CD14-positive monocyte (primary cell): ENCODE measurements around the gene TUBB4B. TPM values are rescaled to one million over a fixed set of nuclear protein-coding genes. Genes with fewer than 3 reads are reported as not detected.

Source experiments
- DNase-seq, 3 donors: peaks; one replicate each; pipeline ENCODE4 v3.0.0-alpha.2; 2011 to 2022
- H2AFZ ChIP-seq: 2 replicates; pipeline ENCODE4 v1.6.0; 2012; ENCODE audit warnings: mild to moderate bottlenecking, low read depth, low read length, inconsistent platforms; ENCODE audit not compliant: insufficient read depth, poor library complexity, severe bottlenecking
- H3K27ac ChIP-seq, 2 donors: 1 replicate in 1 of 2; 2 replicates in 1 of 2; pipeline ENCODE4 v1.5.1; 2012 to 2013; ENCODE audit warnings: low read length in 2 of 2, control low read depth in 1 of 2, inconsistent platforms in 1 of 2, low read depth in 1 of 2, mild to moderate bottlenecking in 1 of 2
- H3K27me3 ChIP-seq, 2 donors: one replicate each; pipeline versions ENCODE4 v1.6.0 to v1.6.1; 2011 to 2013; ENCODE audit warnings: low read length in 2 of 2; ENCODE audit not compliant: control insufficient read depth in 2 of 2, insufficient read depth in 2 of 2
- H3K36me3 ChIP-seq, 2 donors: replicated peaks in 1 of 2; 1 replicate in 1 of 2; 2 replicates in 1 of 2; pipeline versions ENCODE4 v1.5.1 to v1.6.1; 2012 to 2013; ENCODE audit warnings: low read length in 2 of 2, control low read depth in 1 of 2, inconsistent platforms in 1 of 2, mild to moderate bottlenecking in 1 of 2; ENCODE audit not compliant: insufficient read depth in 2 of 2, control insufficient read depth in 1 of 2
- H3K4me1 ChIP-seq, 2 donors: 1 replicate in 1 of 2; 2 replicates in 1 of 2; pipeline versions ENCODE4 v1.5.1 to v1.6.1; 2012 to 2013; ENCODE audit warnings: low read length in 2 of 2, control low read depth in 1 of 2, inconsistent platforms in 1 of 2, mild to moderate bottlenecking in 1 of 2, moderate library complexity in 1 of 2; ENCODE audit not compliant: insufficient read depth in 2 of 2, control insufficient read depth in 1 of 2
- H3K4me2 ChIP-seq: replicated peaks from 2 replicates; pipeline ENCODE3; 2012; ENCODE audit warnings: low read length, moderate library complexity, mild to moderate bottlenecking; ENCODE audit not compliant: poor library complexity, severe bottlenecking; ENCODE audit errors: extremely low read depth
- H3K4me3 ChIP-seq, 3 experiments: fragments of 200-600 bp in 1 of 3; sonication (generic) in 1 of 3; replicated peaks in 1 of 3; 1 replicate in 2 of 3; 2 replicates in 1 of 3; pipeline ENCODE4 v1.5.1; 2011 to 2013; ENCODE audit warnings: low read length in 3 of 3, mild to moderate bottlenecking in 3 of 3, control low read depth in 2 of 3, low read depth in 2 of 3, inconsistent platforms in 1 of 3, moderate library complexity in 1 of 3
- H3K79me2 ChIP-seq: 2 replicates; pipeline ENCODE4 v1.6.0; 2012; ENCODE audit warnings: mild to moderate bottlenecking, control low read depth, inconsistent platforms, low read length, moderate library complexity; ENCODE audit not compliant: insufficient read depth
- H3K9ac ChIP-seq: 2 replicates; pipeline ENCODE4 v1.6.0; 2017; ENCODE audit warnings: low read length, mild to moderate bottlenecking; ENCODE audit not compliant: insufficient read depth, poor library complexity, severe bottlenecking
- H3K9me3 ChIP-seq, 2 donors: replicated peaks in 1 of 2; 1 replicate in 1 of 2; 2 replicates in 1 of 2; pipeline versions ENCODE4 v1.5.1 to v1.6.1; 2012 to 2013; ENCODE audit warnings: low read length in 2 of 2, control low read depth in 1 of 2; ENCODE audit not compliant: control insufficient read depth in 1 of 2, insufficient read depth in 1 of 2
- H4K20me1 ChIP-seq: 2 replicates; pipeline ENCODE4 v1.6.0; 2012; ENCODE audit warnings: mild to moderate bottlenecking, low read length, control low read depth, moderate library complexity; ENCODE audit not compliant: insufficient read depth
- H3K27ac Mint-ChIP-seq, 7 donors: one replicate each; pipeline ENCODE4 v1.8.0; 2020; ENCODE audit warnings: mild to moderate bottlenecking in 7 of 7, mixed read lengths in 7 of 7, moderate library complexity in 6 of 7, inconsistent platforms in 2 of 7
- H3K27me3 Mint-ChIP-seq, 3 donors: one replicate each; pipeline ENCODE4 v1.8.0; 2021 to 2022; ENCODE audit warnings: low read depth in 3 of 3, mild to moderate bottlenecking in 3 of 3, mixed read lengths in 3 of 3, moderate library complexity in 3 of 3, inconsistent platforms in 1 of 3
- H3K36me3 Mint-ChIP-seq, 2 donors: one replicate each; pipeline ENCODE4 v1.8.0; 2020; ENCODE audit warnings: mixed read lengths in 2 of 2, inconsistent platforms in 1 of 2, mild to moderate bottlenecking in 1 of 2
- H3K4me1 Mint-ChIP-seq: one replicate; pipeline ENCODE4 v1.8.0; 2020; ENCODE audit warnings: mild to moderate bottlenecking, mixed read lengths
- H3K4me3 Mint-ChIP-seq, 2 donors: one replicate each; pipeline ENCODE4 v1.8.0; 2020; ENCODE audit warnings: mild to moderate bottlenecking in 2 of 2, mixed read lengths in 2 of 2, moderate library complexity in 1 of 2
- H3K9me3 Mint-ChIP-seq, 7 donors: one replicate each; pipeline ENCODE4 v1.8.0; 2020 to 2022; ENCODE audit warnings: mixed read lengths in 7 of 7, mild to moderate bottlenecking in 6 of 7, moderate library complexity in 6 of 7, inconsistent platforms in 2 of 7
- WGBS: methylation state at CpG from one replicate; pipeline ENCODE4 v1.1.5; 2013; ENCODE audit warnings: missing lambda C conversion rate; ENCODE audit not compliant: insufficient coverage; 5-methylcytosine and 5-hydroxymethylcytosine counted together
- intact Hi-C, 2 donors: fragments of 100-400 bp; cut with micrococcal nuclease; formaldehyde crosslinking; loops; one replicate each; pipeline versions ENCODE4 v1.15.0 to v1.15.1; 2023
- polyA plus RNA-seq, 3 donors: library from polyadenylated mRNA; depleted of rRNA in 1 of 3; unstranded in 2 of 3; stranded (reverse) in 1 of 3; fragments of 300-500 nt in 2 of 3; fragments of >200 nt in 1 of 3; fragmentation: Illumina TruSeq in 2 of 3; gene quantifications; 1 replicate in 2 of 3; 2 replicates in 1 of 3; pipeline ENCODE4 v1.2.3, GENCODE V29; 2012 to 2021
- TF ChIP-seq, protein P1 (sequence below): fragments of 200-600 bp; IDR thresholded peaks from one replicate; pipeline ENCODE4 v1.8.0; 2022; ENCODE audit warnings: antibody characterized with exemption, mild to moderate bottlenecking

The TUBB4B gene
- polyA plus RNA-seq, 3 donors: 58.1 to 284 (median 70.8) TPM

DNA sequence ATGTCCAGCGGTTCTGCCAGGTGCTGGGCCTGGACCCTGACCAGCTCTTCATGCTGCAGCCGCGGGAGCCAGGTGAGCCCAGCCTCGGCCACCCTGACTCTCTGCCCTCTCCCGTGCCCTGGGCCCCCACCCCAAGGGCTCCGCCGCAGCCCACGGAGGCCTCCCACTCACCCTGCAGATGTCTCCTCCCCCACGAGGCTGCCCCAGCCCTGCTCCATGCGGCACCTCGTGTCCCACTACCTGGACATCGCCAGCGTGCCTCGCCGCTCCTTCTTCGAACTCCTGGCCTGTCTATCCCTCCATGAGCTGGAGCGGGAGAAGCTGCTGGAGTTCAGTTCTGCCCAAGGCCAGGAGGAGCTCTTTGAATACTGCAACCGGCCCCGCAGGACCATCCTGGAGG, 26.5 kb upstream of the TUBB4B start:
- Mint-ChIP-seq H3K9me3 (no peaks in the 10 kb centered on the region), H3K36me3 (peaks cover 19 to 47% of the 10 kb centered on the region in 2 donors)

DNA sequence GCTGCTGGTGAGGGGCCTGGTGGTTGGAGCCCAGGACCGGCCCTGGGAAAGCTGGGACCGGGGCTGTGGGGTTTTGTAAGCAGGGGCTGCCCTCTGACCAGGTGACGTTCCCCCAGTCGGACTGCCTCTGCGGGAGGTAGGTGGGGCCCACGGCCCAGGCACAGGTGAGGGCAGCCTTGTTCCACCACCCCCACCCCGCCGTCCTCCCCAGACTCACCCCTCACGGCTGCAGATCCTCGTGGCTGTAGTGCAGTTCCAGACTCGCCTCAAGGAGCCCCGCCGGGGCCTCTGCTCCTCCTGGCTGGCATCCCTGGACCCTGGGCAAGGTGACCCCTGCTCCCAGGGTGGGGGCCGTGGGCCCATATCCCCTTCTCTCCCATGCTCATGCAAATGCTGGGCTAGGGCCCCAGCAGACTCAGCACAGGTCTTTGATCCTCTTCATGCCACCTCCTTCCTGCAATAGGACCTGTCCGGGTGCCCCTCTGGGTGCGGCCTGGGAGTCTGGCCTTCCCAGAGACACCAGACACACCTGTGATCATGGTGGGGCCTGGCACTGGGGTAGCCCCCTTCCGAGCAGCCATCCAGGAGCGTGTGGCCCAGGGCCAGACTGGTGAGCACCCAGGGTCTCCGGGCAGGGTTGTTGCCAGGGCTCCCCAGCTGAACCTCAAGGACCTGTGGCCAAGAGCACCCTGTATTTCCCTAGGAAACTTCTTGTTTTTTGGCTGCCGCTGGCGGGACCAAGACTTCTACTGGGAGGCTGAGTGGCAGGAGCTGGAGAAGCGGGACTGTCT, 25.7 kb upstream of the TUBB4B start:
- H3K4me3 ChIP-seq: no peak overlapping the region
- no peaks in the 10 kb centered on the region for H3K79me2 ChIP-seq
- H3K4me2 ChIP-seq: no peak overlapping the region
- H2AFZ ChIP-seq: no peak overlapping the region
- TF ChIP-seq, protein P1, sequence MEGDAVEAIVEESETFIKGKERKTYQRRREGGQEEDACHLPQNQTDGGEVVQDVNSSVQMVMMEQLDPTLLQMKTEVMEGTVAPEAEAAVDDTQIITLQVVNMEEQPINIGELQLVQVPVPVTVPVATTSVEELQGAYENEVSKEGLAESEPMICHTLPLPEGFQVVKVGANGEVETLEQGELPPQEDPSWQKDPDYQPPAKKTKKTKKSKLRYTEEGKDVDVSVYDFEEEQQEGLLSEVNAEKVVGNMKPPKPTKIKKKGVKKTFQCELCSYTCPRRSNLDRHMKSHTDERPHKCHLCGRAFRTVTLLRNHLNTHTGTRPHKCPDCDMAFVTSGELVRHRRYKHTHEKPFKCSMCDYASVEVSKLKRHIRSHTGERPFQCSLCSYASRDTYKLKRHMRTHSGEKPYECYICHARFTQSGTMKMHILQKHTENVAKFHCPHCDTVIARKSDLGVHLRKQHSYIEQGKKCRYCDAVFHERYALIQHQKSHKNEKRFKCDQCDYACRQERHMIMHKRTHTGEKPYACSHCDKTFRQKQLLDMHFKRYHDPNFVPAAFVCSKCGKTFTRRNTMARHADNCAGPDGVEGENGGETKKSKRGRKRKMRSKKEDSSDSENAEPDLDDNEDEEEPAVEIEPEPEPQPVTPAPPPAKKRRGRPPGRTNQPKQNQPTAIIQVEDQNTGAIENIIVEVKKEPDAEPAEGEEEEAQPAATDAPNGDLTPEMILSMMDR: no peak
- intact Hi-C loops: no loop called here
- no peak overlapping the region for H3K9ac ChIP-seq
- peaks cover 30 to 34% of the 10 kb centered on the region in 2 donors for H3K36me3 ChIP-seq
- Mint-ChIP-seq H3K36me3 (peaks cover 17 to 40% of the 10 kb centered on the region in 2 donors), H3K4me3 (no peak overlapping the region), H3K9me3 (no peaks in the 10 kb centered on the region), H3K27me3 (peaks cover 3 to 4% (median 4%) of the 10 kb centered on the region in 3 donors), H3K4me1 (peaks cover 5% of the 10 kb centered on the region), H3K27ac (no peak overlapping the region)
- no peak overlapping the region for H3K27ac ChIP-seq
- H4K20me1 ChIP-seq: no peaks in the 10 kb centered on the region
- peaks cover 4 to 19% of the 10 kb centered on the region in 2 donors for H3K4me1 ChIP-seq
- WGBS: 97% methylated on average over 17 of the region's 22 CpGs
- DNase-seq: no peak
- H3K9me3 ChIP-seq: no peaks in the 10 kb centered on the region
- peaks cover 0 to under 1% of the 10 kb centered on the region in 2 donors for H3K27me3 ChIP-seq

More for the DNA sequence above, 26.5 kb upstream of the TUBB4B start:
- Histone ChIP-seq H3K4me1 (peaks cover 4 to 19% of the 10 kb centered on the region in 2 donors), H3K9me3 (no peaks in the 10 kb centered on the region), H3K4me2 (no peak overlapping the region), H3K9ac (no peak overlapping the region), H3K79me2 (no peaks in the 10 kb centered on the region), H3K27ac (no peak overlapping the region), H3K27me3 (no peaks in the 10 kb centered on the region), H4K20me1 (no peaks in the 10 kb centered on the region), H3K4me3 (no peak overlapping the region), H2AFZ (no peak overlapping the region), H3K36me3 (peaks cover 30 to 41% of the 10 kb centered on the region in 2 donors)
- intact Hi-C loops: no loop called here
- no peak for DNase-seq
- Mint-ChIP-seq H3K4me1 (peaks cover 5% of the 10 kb centered on the region), H3K27ac (no peak overlapping the region), H3K4me3 (no peak overlapping the region), H3K27me3 (peaks cover 0 to 4% (median 0%) of the 10 kb centered on the region in 3 donors)
- 99% methylated on average over 14 of the region's 19 CpGs for WGBS
- TF ChIP-seq, protein P1: no peak
